Glomerular endothelial cell (primary cell): ENCODE results near the gene ADAM11. TPM values are rescaled to one million over a fixed set of nuclear protein-coding genes. Genes with fewer than 3 reads are reported as not detected.
"Not testable (repeated sequence)": the region's sequence is repeated elsewhere in the genome, so short reads cannot be mapped to it uniquely, and the experiment has no call there.

Experiments used
- DNase-seq: peaks from one replicate; pipeline ENCODE4 v3.0.0-alpha.2; 2011; ENCODE audit warnings: low read depth, low spot score; ENCODE audit errors: extremely low read depth
- total RNA-seq: library from RNA; depleted of rRNA; stranded (reverse); fragments of >200 nt; gene quantifications from 2 replicates; pipeline ENCODE4 v1.2.3, GENCODE V29; 2015

The ADAM11 gene
- total RNA-seq: 0.23 and 2.5 TPM in 2 replicates

- DNase-seq: no peak
These were observed at the start of gene ADAM11 for GRCh38 chr17:44758414-44759085. Gene ADAM11 (plus strand): TSS chr17:44758988. CDS start chr17:44759200, 212 bp downstream.

- DNase-seq: no peak
These were observed 39.3 kb upstream of the ADAM11 start for GRCh38 chr17:44719444-44719843.

GRCh38 chr17:44722254-44722653 is 36.5 kb upstream of the ADAM11 start:
- DNase-seq: no peak

GRCh38 chr17:44726121-44726520 is 32.7 kb upstream of the ADAM11 start:
- not testable (repeated sequence) for DNase-seq

GRCh38 chr17:44733753-44734152 is 25.0 kb upstream of the ADAM11 start:
- no peak for DNase-seq

- DNase-seq: no peak
These were observed 24.5 kb upstream of the ADAM11 start for GRCh38 chr17:44734272-44734671.

- no peak for DNase-seq
These were observed 22.1 kb upstream of the ADAM11 start for GRCh38 chr17:44736551-44737240.

- DNase-seq: no peak
These were observed 20.4 kb upstream of the ADAM11 start for GRCh38 chr17:44738214-44738906.

GRCh38 chr17:44741316-44741715 is 17.5 kb upstream of the ADAM11 start:
- DNase-seq: no peak

- no peak for DNase-seq
These were observed 13.5 kb upstream of the ADAM11 start for GRCh38 chr17:44745301-44745700.

- DNase-seq: not testable (repeated sequence)
These were observed 13.1 kb upstream of the ADAM11 start for GRCh38 chr17:44745738-44746137.

GRCh38 chr17:44747566-44747965 is 11.2 kb upstream of the ADAM11 start:
- DNase-seq: no peak

- no peak for DNase-seq
These were observed 9.5 kb upstream of the ADAM11 start for GRCh38 chr17:44749076-44749979.

GRCh38 chr17:44749980-44750318 is 8.8 kb upstream of the ADAM11 start:
- no peak for DNase-seq

- DNase-seq: no peak
These were observed 7.5 kb upstream of the ADAM11 start for GRCh38 chr17:44751331-44751730.

- DNase-seq: no peak
These were observed 7.0 kb upstream of the ADAM11 start for GRCh38 chr17:44751806-44752205.

- no peak for DNase-seq
These were observed 5.6 kb upstream of the ADAM11 start for GRCh38 chr17:44752953-44753861.

GRCh38 chr17:44754276-44754675 is 4.5 kb upstream of the ADAM11 start:
- DNase-seq: no peak

GRCh38 chr17:44755180-44755579 is 3.6 kb upstream of the ADAM11 start:
- DNase-seq: not testable (repeated sequence)
